CD4-positive, alpha-beta T cell treated with Interleukin-4 for 1 hour (primary cell): ENCODE measurements around the gene ZAP70.

Source experiments
- DNase-seq, 2 donors: peaks; one replicate each; pipeline ENCODE4 v3.0.0-alpha.2; 2020 to 2022

ZAP70 gene

DNA sequence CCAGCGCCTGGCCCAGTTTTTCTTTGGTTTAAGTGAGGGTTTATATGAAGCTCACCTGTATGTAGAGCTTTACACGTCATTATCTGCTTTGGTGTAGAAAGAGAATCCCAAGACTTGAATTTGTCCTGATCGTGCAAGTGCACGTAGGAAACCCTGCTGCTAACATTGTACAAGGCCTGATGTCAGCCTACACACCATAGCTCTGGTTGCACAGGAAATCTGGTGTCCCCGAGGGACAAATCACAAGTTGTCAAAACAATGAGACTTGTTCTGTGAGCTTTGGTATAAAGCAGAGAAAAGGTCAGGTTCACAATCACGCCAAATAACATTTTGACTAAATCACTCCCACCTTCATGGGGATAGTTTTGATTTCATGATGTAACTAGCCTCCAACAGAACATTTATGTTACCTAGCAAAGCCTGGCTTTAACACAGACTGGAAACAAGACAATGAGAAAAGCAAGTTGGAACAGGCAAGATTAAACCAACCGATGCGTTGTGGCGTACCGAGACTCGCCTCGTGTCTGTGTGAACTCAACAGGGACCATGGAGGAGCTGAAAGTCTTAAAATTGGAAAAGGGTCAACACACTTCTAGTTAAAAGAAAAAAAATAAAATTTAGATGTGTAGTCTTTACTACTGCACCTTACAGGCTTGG is 41.4 kb downstream of the ZAP70 start:
- DNase-seq: no peak

DNA sequence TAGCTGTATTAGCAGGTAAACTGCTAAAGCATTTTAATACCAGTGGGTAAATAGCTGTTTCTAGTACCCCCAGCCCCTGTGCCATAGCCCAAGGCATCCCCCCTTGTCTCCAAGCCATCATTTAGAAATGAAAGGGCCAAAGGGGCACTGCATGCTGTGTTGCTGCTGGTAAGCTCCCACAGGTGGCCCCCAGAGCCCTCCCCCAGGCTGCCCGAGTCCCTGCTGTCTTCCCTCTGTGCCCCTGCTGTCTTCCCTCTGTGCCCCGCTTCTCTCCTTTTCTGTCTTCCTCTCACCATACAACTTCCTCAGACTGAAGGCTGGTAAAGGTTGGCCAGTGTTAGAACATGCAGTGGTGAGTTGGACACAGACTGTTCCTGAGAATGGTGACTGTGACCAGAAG is 42.1 kb downstream of the ZAP70 start:
- DNase-seq: no peak

DNA sequence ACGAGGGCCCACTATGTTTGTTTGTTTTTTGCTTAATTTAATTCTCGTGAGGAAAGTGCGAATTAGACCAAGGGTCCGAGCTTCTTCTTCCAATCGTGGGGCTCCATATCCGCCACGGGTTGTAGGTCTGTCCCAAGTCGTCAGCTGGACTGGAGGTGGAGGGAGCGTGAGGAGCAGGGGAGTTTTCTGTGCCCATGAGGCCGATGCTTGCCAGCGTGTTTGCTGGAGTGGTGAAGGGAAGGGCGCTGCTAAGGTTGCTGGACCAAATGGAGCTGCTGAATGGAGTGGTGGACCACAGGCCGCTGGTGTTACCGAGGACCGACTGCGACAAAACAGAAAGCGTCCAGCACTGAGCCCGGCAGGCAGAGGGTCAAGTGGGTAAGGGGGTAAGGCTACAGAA is 43.7 kb downstream of the ZAP70 start:
- DNase-seq: no peak

DNA sequence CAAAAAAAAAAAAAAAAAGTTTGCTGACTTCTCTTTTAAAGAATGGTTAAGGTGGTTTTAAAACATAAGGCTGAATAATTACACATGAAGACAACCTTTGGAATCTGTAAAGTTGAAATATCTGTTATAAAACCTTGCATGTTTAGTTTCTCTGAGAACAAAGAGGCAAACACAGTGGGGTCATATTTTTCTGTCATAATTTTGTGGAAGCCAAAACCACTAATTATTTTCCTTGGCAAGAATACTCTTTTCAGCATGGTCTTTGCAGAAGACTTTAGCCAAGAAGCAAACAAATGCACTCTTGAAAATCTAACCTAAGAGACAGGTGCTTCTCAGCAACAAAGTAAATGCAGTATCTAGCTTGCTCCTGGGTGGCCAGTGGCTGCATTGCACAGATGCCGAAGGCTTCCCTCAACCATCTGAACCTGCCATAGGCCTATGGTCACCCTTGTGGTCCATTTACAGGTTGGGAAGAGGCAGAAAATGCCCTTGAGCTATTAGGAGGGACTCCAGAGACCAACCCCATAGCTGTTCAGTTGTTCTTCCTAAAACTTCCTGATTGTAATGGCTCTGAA is 44.8 kb downstream of the ZAP70 start:
- no peak for DNase-seq

DNA sequence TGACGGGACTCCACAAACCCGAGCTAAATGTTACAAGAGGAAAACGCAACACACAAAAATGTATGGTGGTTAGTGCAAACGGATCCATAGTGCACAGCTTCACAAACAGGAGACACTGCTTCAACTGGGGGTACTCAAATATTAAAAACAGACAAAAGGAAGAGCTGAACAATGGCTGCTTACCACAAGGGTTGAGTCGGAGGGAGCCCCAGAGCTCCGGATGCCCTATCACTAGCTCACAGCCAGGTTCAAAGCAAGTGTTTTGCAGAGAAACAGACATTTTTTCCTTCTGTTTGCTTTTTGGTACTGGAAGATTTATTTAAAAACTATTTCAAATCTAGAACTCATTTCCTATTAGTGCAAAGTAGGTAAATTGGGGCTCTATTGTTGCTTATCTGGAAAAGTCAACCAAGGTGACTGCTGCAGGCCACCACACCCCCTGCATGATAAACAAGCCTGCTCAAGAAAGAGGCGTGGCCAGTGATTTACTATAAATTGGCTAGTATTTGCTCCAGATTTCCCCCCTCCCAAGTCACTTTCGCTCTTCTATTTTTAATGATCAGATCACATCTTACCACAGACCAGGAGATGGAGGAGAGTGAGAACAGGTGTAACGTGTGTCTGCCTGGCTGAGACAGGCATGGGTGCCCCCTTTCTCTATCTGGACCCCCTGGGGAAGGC is 46.5 kb downstream of the ZAP70 start:
- no peak for DNase-seq

DNA sequence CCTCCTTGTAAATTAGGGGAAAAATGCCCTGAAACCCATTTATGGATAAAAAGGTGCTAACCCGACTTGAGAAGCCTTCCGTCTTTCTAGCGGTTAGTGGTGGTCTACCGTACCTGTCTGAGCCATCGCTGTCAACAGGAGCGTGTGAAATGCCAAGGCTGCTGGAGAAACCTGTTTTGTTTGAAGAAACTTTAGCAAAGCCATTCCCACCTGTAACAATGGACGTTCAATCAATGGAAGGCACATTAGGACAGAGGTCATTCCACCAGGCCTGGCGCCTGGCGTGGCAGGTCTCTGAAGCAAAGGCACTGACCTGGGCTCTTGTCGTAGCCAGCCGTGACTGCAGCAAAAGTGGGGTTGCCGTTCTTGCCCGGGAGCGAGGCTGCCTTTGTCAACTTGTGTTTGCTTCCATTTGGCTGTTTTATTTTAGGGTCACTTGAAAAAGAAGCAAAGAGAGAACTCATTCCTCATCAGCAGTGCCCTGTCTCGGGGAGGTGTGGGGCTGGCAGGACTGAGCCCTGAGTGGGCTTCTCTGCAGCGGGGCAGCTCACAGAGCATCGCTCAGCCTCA is 47.2 kb downstream of the ZAP70 start:
- DNase-seq: no peak

DNA sequence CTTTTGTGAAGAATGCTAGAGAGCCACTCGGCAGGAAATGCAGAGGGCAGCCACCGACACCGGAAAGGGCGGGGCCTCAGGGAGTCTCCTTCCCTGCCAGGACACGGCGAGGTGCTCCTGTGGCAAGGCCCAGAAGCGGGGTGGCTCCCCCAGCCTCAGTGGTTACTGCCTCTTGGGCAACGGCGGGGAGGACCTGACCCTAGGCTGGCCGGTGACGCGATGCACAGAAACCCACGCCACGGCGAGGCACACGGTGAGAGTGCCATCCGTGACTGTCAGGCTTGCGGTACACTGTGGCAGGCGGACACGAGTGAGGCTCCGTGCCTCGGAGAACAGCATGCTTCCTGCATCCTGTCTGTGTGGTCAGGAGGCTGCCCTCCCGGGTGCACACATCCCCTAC is 47.8 kb downstream of the ZAP70 start:
- DNase-seq: peak; percentile 35 to 57

DNA sequence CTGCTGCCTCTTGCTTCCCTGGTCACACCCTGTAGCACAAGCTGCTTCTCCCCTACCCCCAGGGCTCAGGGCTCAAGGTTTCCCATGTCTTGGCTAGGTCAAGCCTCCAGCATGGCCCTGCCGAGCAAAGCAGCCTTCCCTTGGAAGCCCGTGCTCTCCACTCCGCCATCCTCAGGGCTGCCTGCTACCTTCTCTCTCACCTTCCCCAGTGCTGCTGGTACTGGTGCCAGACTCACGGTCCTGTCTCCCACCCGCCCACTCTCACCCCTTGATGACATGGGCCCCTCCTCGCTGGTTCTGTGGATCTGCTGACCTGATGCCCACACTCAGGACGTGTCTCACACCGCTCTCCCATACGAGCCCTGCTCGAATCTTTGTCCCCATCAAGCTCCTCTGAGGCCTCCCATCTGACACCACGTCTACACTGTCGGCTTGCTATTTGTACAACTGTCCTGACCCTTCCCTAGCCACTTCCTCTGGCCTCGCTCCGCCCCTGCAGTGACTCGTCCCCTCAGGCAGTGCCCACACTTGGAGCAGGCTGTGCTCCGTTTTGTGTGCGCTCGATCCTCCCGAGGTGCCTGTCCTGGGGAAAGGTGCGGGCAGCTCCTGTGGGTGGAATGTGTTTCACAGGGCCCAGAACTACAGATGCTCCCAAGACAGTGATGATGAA is 49.9 kb downstream of the ZAP70 start:
- no peak for DNase-seq

DNA sequence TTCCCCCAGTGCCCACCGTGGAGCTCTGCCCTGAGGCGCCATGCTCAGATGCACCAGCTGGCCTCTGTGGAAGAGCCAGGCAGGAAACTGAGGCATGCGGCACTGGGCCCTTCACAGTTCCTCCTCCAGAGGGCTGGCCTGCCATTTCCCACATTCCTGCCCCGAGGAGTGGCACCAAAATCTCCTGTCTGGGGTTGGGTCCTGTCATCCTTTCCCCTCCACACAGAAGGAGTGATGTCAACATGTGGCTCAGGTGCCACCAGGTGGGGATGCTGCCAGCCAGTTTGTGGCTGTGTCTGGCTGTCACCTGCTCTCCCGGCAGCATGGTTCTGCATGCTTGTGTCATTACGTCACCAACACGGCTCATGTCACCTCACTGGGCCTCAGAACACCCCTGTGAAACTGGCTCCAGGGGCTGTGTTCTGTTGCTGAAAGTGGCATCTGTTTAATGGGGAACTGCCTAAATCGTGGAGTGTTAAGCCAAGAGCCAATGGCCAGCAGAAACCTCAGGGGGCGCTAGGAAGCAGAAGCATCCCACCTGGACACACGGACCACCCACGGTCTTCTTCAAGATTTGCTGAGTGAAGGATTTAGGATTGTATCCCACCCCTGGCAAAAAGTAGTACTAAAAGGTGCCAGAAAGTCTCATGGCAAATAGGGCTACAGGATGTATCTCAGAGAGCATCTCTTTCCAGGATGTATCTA is 51.3 kb downstream of the ZAP70 start:
- no peak for DNase-seq

DNA sequence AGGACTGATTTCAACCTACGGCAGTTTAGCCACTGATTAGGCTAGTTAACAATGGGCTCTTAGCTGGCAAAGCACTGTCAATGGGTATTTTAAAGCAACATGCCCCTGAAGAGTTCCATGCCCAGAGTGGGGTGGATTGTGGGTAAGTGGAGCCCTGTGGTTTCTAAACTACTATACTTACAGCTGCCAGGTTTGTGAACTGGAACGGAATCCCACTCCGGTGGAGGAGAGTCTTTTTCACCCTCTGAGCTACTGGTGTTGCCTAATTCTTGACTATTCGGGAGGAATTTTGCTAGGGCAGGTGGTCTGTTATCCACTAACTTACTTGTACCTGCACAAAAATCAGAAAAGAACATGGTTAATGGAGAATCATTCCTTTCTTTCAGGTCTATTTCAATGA is 52.6 kb downstream of the ZAP70 start:
- DNase-seq: no peak

DNA sequence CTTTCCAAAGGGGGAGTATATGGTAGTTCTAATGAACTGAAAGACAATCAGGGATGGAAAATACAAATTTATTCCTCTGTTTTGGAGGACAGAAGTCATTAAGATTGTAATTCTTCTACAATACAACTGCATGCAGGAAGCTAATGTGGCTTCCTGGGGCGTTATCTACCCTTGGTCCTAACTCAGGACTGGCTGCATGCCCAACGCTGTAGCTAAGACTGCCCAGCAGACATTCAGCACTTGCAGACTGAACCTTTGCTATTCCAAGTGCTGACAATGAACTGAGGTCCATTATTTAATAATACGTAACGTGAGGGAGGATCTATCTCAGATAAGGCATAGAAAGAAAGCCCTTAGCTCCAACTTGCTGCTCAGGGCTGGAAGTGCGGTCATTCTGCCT is 53.2 kb downstream of the ZAP70 start:
- DNase-seq: no peak

DNA sequence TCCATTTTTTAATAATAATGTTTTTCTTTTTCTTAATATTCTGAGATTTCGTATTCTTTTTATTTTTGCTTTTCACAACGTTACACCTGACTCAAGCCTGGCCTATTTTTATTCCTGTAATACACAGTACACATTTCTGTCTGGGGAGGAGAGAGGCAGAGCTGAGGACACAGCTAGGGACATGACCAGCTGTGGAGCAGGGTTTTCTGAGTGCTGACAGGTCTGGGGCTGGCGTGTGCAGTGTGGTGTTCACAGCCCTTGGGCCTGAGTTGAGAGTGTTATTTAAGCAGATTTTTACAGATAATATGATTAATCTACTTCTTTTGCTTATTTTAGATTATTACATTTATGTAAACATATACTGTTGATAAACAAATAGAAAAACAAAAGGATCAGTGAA is 55.9 kb downstream of the ZAP70 start:
- DNase-seq: no peak

DNA sequence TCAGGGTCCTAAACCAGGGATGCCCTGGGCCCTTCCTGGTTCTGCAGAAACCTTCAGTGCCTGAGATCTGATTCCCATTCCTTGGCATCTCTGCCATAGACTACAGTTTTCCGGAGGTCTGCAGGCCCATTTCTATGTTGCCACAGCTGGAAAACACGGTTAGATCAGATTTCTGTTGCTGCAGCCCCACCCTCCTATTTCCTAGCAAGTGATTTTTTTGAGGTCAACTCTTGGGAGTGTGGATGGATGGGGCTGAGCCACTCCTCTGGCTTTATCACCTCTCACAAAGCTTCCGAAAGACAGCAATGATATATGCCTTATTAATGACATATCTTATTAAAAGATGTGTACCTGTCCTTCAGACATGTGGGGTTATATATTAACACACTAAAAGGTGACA is 56.3 kb downstream of the ZAP70 start:
- DNase-seq: no peak

DNA sequence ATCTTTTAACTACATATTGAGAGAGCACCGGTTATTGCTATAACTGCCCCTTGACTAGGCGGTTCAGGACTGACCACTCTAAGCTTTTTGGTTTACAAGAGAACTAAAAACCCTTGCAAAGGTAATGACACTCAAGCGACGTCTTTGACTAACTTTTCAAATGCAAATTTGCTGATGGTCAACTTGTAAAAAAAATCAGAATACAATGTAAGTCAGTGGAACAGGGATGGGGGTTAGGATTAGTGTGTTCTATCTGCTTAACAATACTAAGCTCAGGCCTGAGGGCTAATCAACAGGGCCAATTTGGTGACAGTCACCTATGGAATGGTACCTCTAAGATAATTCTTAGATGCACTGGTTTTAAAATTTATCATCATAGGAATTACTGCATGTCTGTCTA is 57.1 kb downstream of the ZAP70 start:
- DNase-seq: no peak

DNA sequence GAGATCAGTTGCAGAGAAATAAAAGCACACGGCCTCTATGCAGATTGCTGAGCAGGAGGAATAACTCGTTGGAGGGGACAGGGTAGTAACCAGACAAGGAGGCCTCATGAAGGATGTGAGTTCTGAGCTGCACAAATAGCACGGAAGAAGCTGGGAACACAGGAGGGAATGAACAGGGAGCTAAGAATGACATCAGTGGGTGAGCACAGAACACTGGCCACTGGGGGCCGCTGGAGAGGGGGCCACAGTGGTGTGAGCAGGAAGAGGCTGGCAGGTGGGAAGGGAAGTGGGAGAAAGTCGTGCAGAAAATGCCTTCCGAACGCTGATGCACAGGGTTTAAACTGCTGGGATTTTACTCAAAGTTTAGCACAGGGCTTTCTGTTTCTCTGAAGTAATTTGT is 61.0 kb downstream of the ZAP70 start:
- DNase-seq: no peak

DNA sequence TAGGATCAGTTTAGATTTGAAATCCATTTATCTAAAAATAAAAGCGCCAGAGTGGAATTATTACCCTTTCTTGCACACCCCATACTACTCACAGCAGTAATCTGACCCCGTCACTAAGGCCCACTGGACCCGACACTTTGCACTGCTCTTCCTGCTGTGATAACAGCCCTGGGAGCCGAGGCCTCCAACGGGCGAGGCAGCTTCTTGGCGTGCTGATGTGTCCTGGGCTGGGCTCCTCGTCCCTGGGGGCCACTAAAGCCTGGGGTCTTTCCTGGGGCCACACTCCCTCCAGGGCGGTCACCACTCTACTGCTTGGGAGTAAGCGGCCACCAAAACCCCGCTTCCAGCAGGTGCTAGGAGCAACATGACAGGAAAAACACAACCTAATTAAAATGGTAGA is 61.7 kb downstream of the ZAP70 start:
- DNase-seq: no peak

DNA sequence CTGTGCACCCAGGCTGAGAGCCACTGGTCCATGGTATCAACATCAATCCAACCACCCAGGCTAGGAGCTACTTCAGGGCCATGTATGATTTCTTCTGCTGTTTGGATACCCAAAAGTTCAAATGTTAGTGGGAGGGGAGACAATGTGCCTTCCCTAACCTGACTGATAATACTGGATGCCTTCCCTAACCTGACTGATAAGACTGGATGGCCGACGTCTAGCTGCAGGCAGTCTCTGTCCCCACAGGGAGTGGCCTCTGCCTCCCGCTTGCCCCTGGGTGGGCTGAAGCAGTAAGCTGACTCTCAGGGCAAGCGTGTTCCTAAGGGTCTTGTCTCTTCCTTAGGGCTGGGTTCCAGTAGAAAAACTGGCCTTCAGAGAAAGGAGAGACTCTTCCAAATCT is 65.8 kb downstream of the ZAP70 start:
- no peak for DNase-seq

DNA sequence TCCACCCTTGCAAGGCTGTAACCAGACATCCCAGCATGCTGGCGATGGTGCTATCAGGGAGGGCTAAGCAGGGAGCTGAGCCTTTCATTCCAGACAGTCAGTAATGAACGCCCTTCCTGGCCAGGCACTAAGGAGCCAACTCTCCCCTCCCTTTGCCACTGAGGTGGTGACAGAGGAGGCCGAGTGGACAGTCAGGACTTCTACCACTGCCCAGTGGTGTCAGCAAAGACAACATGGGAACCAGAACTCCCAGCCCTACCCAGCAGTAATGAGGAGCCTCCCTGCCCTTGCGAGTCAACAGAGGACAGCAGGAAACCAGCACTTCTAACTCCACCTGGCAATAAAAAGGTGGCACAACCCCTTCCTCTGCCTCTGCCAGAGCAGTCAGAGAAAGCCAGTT is 68.6 kb downstream of the ZAP70 start:
- DNase-seq: no peak

DNA sequence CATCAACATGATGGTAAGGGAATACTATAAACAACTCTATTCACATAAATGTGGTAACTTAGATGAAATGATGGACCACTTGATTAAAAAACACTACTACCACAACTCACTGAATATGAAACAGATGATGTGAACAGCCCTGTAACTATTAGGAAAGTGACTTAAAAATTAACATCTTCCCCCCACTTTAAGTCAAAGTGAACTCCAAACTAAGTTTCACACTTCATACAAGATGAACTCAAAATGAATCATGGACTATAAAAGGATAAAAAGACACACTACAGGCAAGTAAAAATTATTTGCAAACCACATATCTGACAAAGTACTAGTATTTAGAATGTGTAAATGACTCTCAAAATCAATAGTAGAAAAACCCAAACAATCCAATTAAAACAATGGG is 71.6 kb downstream of the ZAP70 start:
- DNase-seq: no peak

DNA sequence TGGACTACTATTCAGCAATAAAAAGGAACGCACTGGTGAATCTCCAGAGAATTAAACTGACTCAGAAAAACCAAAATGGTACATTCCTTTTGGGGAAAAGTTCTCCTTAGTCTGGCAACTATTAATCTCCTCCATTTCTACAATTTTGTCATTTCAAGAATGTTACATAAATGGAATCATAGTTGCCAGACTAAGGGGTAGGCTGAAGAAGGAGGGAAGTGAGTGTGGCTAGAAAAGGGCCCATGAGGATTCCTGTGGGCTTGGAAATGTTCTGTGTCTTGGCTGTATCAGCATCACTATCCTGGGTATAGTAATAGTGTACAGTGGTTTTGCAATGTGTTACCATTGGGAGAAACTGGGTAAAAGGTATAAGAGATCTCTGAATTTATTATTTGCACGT is 72.4 kb downstream of the ZAP70 start:
- DNase-seq: no peak

DNA sequence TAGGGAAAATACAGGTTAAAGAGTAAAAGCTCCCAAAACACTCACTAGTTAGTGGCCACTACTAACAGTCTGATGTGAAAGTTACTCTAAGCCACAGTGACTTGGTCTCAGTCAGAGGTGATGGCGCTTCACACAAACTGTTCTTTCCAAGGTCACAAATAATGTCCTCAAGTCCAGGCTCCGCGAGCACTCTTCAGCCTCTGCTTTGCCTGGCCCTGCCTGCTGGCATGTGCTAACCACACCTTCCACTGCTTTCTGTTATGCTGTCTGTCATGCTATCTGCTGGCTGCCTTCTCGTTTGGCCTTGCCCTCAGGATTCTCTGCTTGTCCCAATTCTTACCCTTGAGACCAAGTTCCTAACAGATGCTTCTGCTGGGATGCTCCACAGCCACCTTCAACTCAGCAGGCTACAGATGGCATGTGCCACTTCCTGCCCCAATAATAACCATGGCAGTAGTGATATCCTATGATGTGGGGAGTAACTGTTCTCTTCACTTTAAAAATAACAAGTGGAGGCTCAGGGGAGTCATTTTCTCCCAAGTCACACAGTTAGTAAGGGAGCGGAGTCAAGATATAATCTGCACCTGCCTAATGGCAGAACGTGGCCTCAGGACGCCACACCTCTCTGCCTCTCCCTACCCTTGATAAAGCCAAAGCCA is 75.7 kb downstream of the ZAP70 start:
- no peak for DNase-seq
